Gastrocnemius medialis (tissue), 4 donors: ENCODE results near the gene TMSB4X.
"Not testable (repeated sequence)": the region's sequence is repeated elsewhere in the genome, so short reads cannot be mapped to it uniquely, and the experiment has no call there.

ENCODE experiments used
- CTCF ChIP-seq, 5 experiments: fragments of 450-650 bp in 3 of 5; fragments of 200-600 bp in 2 of 5; sonication (generic) in 2 of 5; IDR thresholded peaks in 4 of 5; conservative IDR thresholded peaks in 1 of 5; 1 replicate in 4 of 5; 2 replicates in 1 of 5; pipeline ENCODE4 v1.5.1; 2016 to 2019; ENCODE audit warnings: antibody characterized with exemption in 5 of 5, mild to moderate bottlenecking in 3 of 5, moderate library complexity in 3 of 5
- POLR2A ChIP-seq, 2 donors: fragments of 450-650 bp; IDR thresholded peaks; one replicate each; pipeline ENCODE4 v1.6.1; 2017; ENCODE audit warnings: antibody characterized with exemption in 2 of 2, mild to moderate bottlenecking in 2 of 2, moderate library complexity in 2 of 2

- TF ChIP-seq CTCF (IDR thresholded peaks at IDR 0.05 in 4 of 5, conservative IDR thresholded peaks at IDR 0.05 in 1 of 5); POLR2A (IDR thresholded peaks at IDR 0.05): not testable (repeated sequence)
These were observed 34.4 kb upstream of the TMSB4X start for GRCh38 chrX:12940471-12940870.
